HCT116 (cell line): Measurements from ENCODE around the gene NPNT. TPM values are rescaled to one million over a fixed set of nuclear protein-coding genes. Genes with fewer than 3 reads are reported as not detected.
A peak's percentile ranks its signal among the peaks of the same experiment; 100 is the strongest.

Experiments
- ATAC-seq: fragments of 200-7000 bp; cut with Tn5 transposase; 2 replicates; pipeline ENCODE4 v1.9.1; 2020; ENCODE audit warnings: mild to moderate bottlenecking, moderate library complexity
- BruUV-seq: library from RNA; stranded (reverse); fragments of 400-500 nt; replicated peaks from 2 replicates; lab custom pipeline; 2021; lab: Mats Ljungman, UMichigan
- CTCF ChIA-PET: fragments of 300-600 bp; sonication (Branson Sonifier 250); formaldehyde crosslinking; loops from one replicate; lab custom pipeline; 2021; ENCODE audit warnings: antibody characterized with exemption; lab: Charles Lee
- POLR2A ChIA-PET: fragments of 300-600, 350-600 bp; sonication (Branson Sonifier 250); formaldehyde crosslinking; loops from one replicate; lab custom pipeline; 2021; ENCODE audit warnings: antibody characterized with exemption; lab: Charles Lee
- RAD21 ChIA-PET, 2 experiments: fragments of 300-600 bp; sonication (Branson Sonifier 250); formaldehyde crosslinking; loops; one replicate each; lab custom pipeline; 2023; ENCODE audit warnings: low total read pairs in 2 of 2; ENCODE audit not compliant: uncharacterized antibody in 2 of 2, unreplicated experiment in 2 of 2, low non-redundant PET in 1 of 2; lab: Charles Lee
- DNase-seq: peaks from one replicate; pipeline ENCODE4 v3.0.0-alpha.2; 2010; ENCODE audit warnings: low read depth, low spot score
- H2AFZ ChIP-seq: fragments of 200-600 bp; shearing (Covaris generic), sonication (generic); 2 replicates; pipeline ENCODE4 v1.6.1; 2017; ENCODE audit warnings: low read depth, mixed run types, mixed read lengths, antibody characterized with exemption, low read length; ENCODE audit not compliant: poor library complexity, severe bottlenecking
- H3K27ac ChIP-seq: 2 replicates; pipeline ENCODE4 v1.5.1; 2012; ENCODE audit warnings: low read depth, low read length
- H3K27me3 ChIP-seq: fragments of 200-600 bp; sonication (generic); 2 replicates; pipeline ENCODE4 v1.6.1; 2016; ENCODE audit warnings: mixed run types, low read length, mixed read lengths; ENCODE audit not compliant: insufficient read depth
- H3K36me3 ChIP-seq, 2 experiments: fragments of 200-500 bp in 1 of 2; fragments of 200-600 bp in 1 of 2; sonication (Bioruptor generic) in 1 of 2; sonication (generic) in 1 of 2; 2 replicates each; pipeline versions ENCODE4 v1.5.1 to v1.6.1; 2014 to 2016; ENCODE audit warnings: low read length in 2 of 2, inconsistent platforms in 1 of 2, mixed read lengths in 1 of 2, mixed run types in 1 of 2; ENCODE audit not compliant: insufficient read depth in 2 of 2, control insufficient read depth in 1 of 2
- H3K4me1 ChIP-seq, 2 experiments: fragments of 200-600 bp in 1 of 2; sonication (generic) in 1 of 2; 2 replicates each; pipeline versions ENCODE4 v1.5.1 to v1.6.1; 2012 to 2017; ENCODE audit warnings: low read length in 2 of 2, inconsistent platforms in 1 of 2, mild to moderate bottlenecking in 1 of 2, mixed read lengths in 1 of 2, mixed run types in 1 of 2, moderate library complexity in 1 of 2; ENCODE audit not compliant: insufficient read depth in 2 of 2, control insufficient read depth in 1 of 2
- H3K4me2 ChIP-seq: fragments of 200-600 bp; sonication (generic); 2 replicates; pipeline ENCODE4 v1.6.1; 2017; ENCODE audit warnings: mixed run types, low read length, mixed read lengths
- H3K4me3 ChIP-seq, 2 experiments: fragments of 200-600 bp in 1 of 2; sonication (generic) in 1 of 2; replicated peaks in 1 of 2; 2 replicates each; pipeline ENCODE4 v1.5.1; 2011 to 2016; ENCODE audit warnings: low read length in 2 of 2, control low read depth in 1 of 2, low read depth in 1 of 2, mild to moderate bottlenecking in 1 of 2, mixed read lengths in 1 of 2, mixed run types in 1 of 2
- H3K79me2 ChIP-seq: fragments of 200-600 bp; sonication (generic); 2 replicates; pipeline ENCODE4 v1.6.1; 2017; ENCODE audit warnings: mild to moderate bottlenecking, mixed run types, low read length, moderate library complexity, mixed read lengths; ENCODE audit not compliant: insufficient read depth
- H3K9ac ChIP-seq: fragments of 200-600 bp; sonication (generic); 2 replicates; pipeline ENCODE4 v1.6.1; 2016; ENCODE audit warnings: low read length, mixed read lengths
- H3K9me2 ChIP-seq: fragments of 200-600 bp; sonication (generic), shearing (Covaris generic); 2 replicates; pipeline ENCODE4 v1.6.1; 2017; ENCODE audit warnings: mixed run types, mild to moderate bottlenecking, moderate library complexity; ENCODE audit not compliant: insufficient read depth
- H3K9me3 ChIP-seq, 2 experiments: fragments of 200-500 bp in 1 of 2; fragments of 200-600 bp in 1 of 2; sonication (Bioruptor generic) in 1 of 2; sonication (generic) in 1 of 2; 2 replicates each; pipeline ENCODE4 v1.6.1; 2014 to 2017; ENCODE audit warnings: low read length in 2 of 2, mixed read lengths in 2 of 2, inconsistent platforms in 1 of 2, low read depth in 1 of 2, mild to moderate bottlenecking in 1 of 2, mixed run types in 1 of 2, moderate library complexity in 1 of 2; ENCODE audit not compliant: control insufficient read depth in 1 of 2, insufficient read depth in 1 of 2
- H4K20me1 ChIP-seq: fragments of 200-600 bp; sonication (generic), shearing (Covaris generic); 2 replicates; pipeline ENCODE4 v1.6.1; 2017; ENCODE audit warnings: mixed run types, mild to moderate bottlenecking, moderate library complexity; ENCODE audit not compliant: insufficient read depth
- EZH2phosphoT487 ChIP-seq: fragments of 200-600 bp; IDR thresholded peaks from 2 replicates; pipeline ENCODE4 v1.6.1; 2018; ENCODE audit warnings: antibody characterized with exemption, borderline replicate concordance
- POLR2A ChIP-seq: IDR thresholded peaks from 2 replicates; pipeline ENCODE4 v1.7.0; 2011; ENCODE audit warnings: borderline replicate concordance; ENCODE audit not compliant: insufficient read depth, insufficient read length; ENCODE audit errors: extremely low read depth
- SP1 ChIP-seq: IDR thresholded peaks from 2 replicates; pipeline ENCODE4 v1.6.1; 2012; ENCODE audit warnings: low read depth
- ZFX ChIP-seq: fragments of 450-650 bp; IDR thresholded peaks from 2 replicates; pipeline ENCODE4 v1.6.1; 2017
- intact Hi-C: fragments of 100-400 bp; cut with micrococcal nuclease; formaldehyde crosslinking; loops from 2 replicates; pipeline ENCODE4 v1.10.0; 2022
- total RNA-seq: library from RNA; stranded (reverse); gene quantifications from one replicate; pipeline ENCODE4 v1.2.1, GENCODE V29; 2021; ENCODE audit not compliant: unreplicated experiment
- TF ChIP-seq, protein P1 (sequence below): IDR thresholded peaks from 2 replicates; pipeline ENCODE4 v1.6.1; 2012

The NPNT gene
- total RNA-seq, 1 experiment from 2014 or later, result 15.8 TPM

- H3K27me3 ChIP-seq, result no peaks in the 10 kb centered on the region
- no peaks in the 10 kb centered on the region for H3K9me3 ChIP-seq
- BruUV-seq, result no TSS peak
- H3K9ac ChIP-seq, result no peak overlapping the region
- no peak overlapping the region for H3K4me2 ChIP-seq
- no peak overlapping the region for H3K4me3 ChIP-seq
- H3K27ac ChIP-seq, result no peak overlapping the region
- RAD21 ChIA-PET, result no interaction called here
- peaks cover 0 to 19% of the 10 kb centered on the region in 2 experiments; a peak in 3 of 4 replicates for H3K4me1 ChIP-seq
- no peaks in the 10 kb centered on the region for H3K79me2 ChIP-seq
- H3K9me2 ChIP-seq, result no peaks in the 10 kb centered on the region
- intact Hi-C loops, result no loop called here
- no peak overlapping the region for H2AFZ ChIP-seq
- no peaks in the 10 kb centered on the region for H4K20me1 ChIP-seq
- TF ChIP-seq SP1 (no peak), EZH2phosphoT487 (no peak), POLR2A (no peak)
- TF ChIP-seq, protein P1, sequence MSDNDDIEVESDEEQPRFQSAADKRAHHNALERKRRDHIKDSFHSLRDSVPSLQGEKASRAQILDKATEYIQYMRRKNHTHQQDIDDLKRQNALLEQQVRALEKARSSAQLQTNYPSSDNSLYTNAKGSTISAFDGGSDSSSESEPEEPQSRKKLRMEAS, result no peak
- ATAC-seq, result no peak
- H3K36me3 ChIP-seq, result no peaks in the 10 kb centered on the region
- POLR2A ChIA-PET, result no interaction called here
- no peak for DNase-seq
- CTCF ChIA-PET, result no interaction called here
Observed at GRCh38 chr4:105921301-105921700, 26.0 kb downstream of the NPNT start.

DNA sequence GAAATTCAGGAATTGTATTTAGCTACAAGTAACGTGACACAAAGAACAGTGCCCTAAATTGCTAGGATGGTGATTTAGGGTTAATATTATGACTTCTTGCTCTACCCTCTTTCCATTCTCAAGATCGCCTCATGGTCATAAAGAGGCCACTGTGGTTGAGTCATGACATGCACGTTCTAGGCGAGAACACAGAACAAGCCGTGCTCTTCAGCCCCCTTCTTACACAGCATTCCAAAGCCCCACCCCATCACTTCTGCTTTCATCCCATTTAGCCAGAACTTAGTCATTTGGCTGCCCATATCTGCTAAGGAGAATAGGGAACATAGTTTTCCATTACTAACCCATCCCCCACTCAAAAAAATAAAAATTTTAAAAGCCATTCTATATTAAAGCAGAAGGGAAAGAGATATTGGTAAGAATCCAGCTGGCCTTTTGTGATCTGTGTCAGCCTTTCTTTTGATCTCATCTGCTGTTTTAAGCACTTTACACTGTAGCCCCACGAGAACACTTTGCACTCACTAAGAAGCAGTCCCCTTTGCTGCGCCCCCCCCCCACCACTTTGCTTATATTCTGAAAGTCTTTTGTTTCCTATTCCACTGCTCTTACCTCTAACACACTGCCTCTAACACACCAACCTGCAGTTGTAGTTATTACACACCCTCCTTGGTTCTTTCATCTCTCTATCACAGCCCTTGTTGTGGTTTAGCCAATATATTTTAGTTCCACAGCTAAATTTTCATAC is 28.4 kb downstream of the NPNT start:
- Histone ChIP-seq H3K27me3 (no peaks in the 10 kb centered on the region), H3K27ac (no peak overlapping the region), H3K4me1 (peaks cover 0 to 19% of the 10 kb centered on the region in 2 experiments; a peak in 3 of 4 replicates)
- TF ChIP-seq ZFX (no peak), SP1 (0 out of 2 replicates have a peak, but pooled peaks have one; percentile 19)
- TF ChIP-seq, protein P1, result 0 out of 2 replicates have a peak, but pooled peaks have one; percentile 16
- TF ChIP-seq, all 23 proteins: peak for 2
- ATAC-seq (peak; percentile 94), DNase-seq (peak; percentile 54)
- ChIA-PET CTCF (no interaction called here), RAD21 (no interaction called here), POLR2A (no interaction called here)
- Histone ChIP-seq H4K20me1 (no peaks in the 10 kb centered on the region), H3K9me3 (no peaks in the 10 kb centered on the region), H3K79me2 (no peaks in the 10 kb centered on the region), H3K9ac (no peak overlapping the region), H3K36me3 (no peaks in the 10 kb centered on the region), H3K4me3 (no peak overlapping the region), H3K9me2 (no peaks in the 10 kb centered on the region), H2AFZ (no peak overlapping the region), H3K4me2 (peak overlapping the region; percentile 48)
- intact Hi-C loops, result no loop called here
- BruUV-seq, result no TSS peak
